Measurements from ENCODE around the gene CADM1.

- TF ChIP-seq POLR2AphosphoS5 (IDR thresholded peaks at IDR 0.05; ENCODE audit: borderline replicate concordance, low read depth, low read length) (no peak), EZH2 (IDR thresholded peaks at IDR 0.05) (no peak)
Observed at GRCh38 chr11:115458877-115459276, 45.3 kb downstream of the CADM1 start.

All from SK-N-MC (cell line).